GM18951 (cell line): ENCODE results near the gene INSYN2B.

Experiments used
- POLR2A ChIP-seq: IDR thresholded peaks from 4 replicates; pipeline ENCODE4 v1.6.1; 2011; ENCODE audit warnings: mild to moderate bottlenecking; ENCODE audit not compliant: insufficient read length, insufficient read depth; ENCODE audit errors: extremely low read depth
- in situ Hi-C: fragments of 300-500 bp; cut with MboI; formaldehyde crosslinking; loops from one replicate; pipeline ENCODE4 v1.12.0; 2022; ENCODE audit warnings: low sequenced_read_pairs, mixed read lengths, inconsistent platforms; ENCODE audit not compliant: unreplicated experiment

INSYN2B gene

GRCh38 chr5:169939731-169940130, 40.6 kb downstream of the INSYN2B start:
- in situ Hi-C loops = no loop called here

GRCh38 chr5:169938439-169938838, 41.9 kb downstream of the INSYN2B start:
- no peak for TF ChIP-seq POLR2A
- in situ Hi-C loops = no loop called here

More at GRCh38 chr5:169939731-169940130, 40.6 kb downstream of the INSYN2B start:
- TF ChIP-seq POLR2A = no peak

GRCh38 chr5:169935762-169936161, 44.5 kb downstream of the INSYN2B start:
- in situ Hi-C loops = no loop called here
- TF ChIP-seq POLR2A = no peak

- in situ Hi-C loops = no loop called here
- no peak for TF ChIP-seq POLR2A
Measured at GRCh38 chr5:169934990-169935389, 45.3 kb downstream of the INSYN2B start.

GRCh38 chr5:169933616-169934015, 46.7 kb downstream of the INSYN2B start:
- TF ChIP-seq POLR2A = no peak
- in situ Hi-C loops = no loop called here

- in situ Hi-C loops = no loop called here
- TF ChIP-seq POLR2A = no peak
Measured at GRCh38 chr5:169933127-169933526, 47.2 kb downstream of the INSYN2B start.

GRCh38 chr5:169923988-169924387, 56.3 kb downstream of the INSYN2B start:
- no peak for TF ChIP-seq POLR2A
- in situ Hi-C loops = no loop called here

- no peak for TF ChIP-seq POLR2A
- in situ Hi-C loops = no loop called here
Measured at GRCh38 chr5:169922474-169922873, 57.8 kb downstream of the INSYN2B start.

GRCh38 chr5:169921949-169922348, 58.3 kb downstream of the INSYN2B start:
- no peak for TF ChIP-seq POLR2A
- in situ Hi-C loops = no loop called here

GRCh38 chr5:169921384-169921783, 58.9 kb downstream of the INSYN2B start:
- TF ChIP-seq POLR2A = no peak
- in situ Hi-C loops = no loop called here

GRCh38 chr5:169920474-169920873, 59.8 kb downstream of the INSYN2B start:
- in situ Hi-C loops = no loop called here

GRCh38 chr5:169918228-169918627, 62.1 kb downstream of the INSYN2B start:
- in situ Hi-C loops = no loop called here
- no peak for TF ChIP-seq POLR2A

More at GRCh38 chr5:169920474-169920873, 59.8 kb downstream of the INSYN2B start:
- no peak for TF ChIP-seq POLR2A

GRCh38 chr5:169917500-169917899, 62.8 kb downstream of the INSYN2B start:
- no peak for TF ChIP-seq POLR2A
- in situ Hi-C loops = no loop called here

- no peak for TF ChIP-seq POLR2A
- in situ Hi-C loops = no loop called here
Measured at GRCh38 chr5:169914766-169915165, 65.5 kb downstream of the INSYN2B start.

GRCh38 chr5:169913479-169913878, 66.8 kb downstream of the INSYN2B start:
- TF ChIP-seq POLR2A = no peak
- in situ Hi-C loops = no loop called here
